PFSK-1 (cell line): ENCODE results near the gene IPPK.

Source experiments
- POLR2AphosphoS5 ChIP-seq: IDR thresholded peaks from 2 replicates; pipeline ENCODE4 v1.6.1; 2012; ENCODE audit warnings: low read depth, mild to moderate bottlenecking, control low read depth, low read length, moderate library complexity
- REST ChIP-seq, 2 experiments: IDR thresholded peaks; 2 replicates each; pipeline versions ENCODE4 v1.6.1 to v1.8.0; 2011 to 2012; ENCODE audit warnings: low read depth in 2 of 2, low read length in 2 of 2, control low read depth in 1 of 2, inconsistent platforms in 1 of 2, mild to moderate bottlenecking in 1 of 2, moderate library complexity in 1 of 2; ENCODE audit not compliant: insufficient read depth in 1 of 2
- SIN3A ChIP-seq: IDR thresholded peaks from 2 replicates; pipeline ENCODE4 v1.6.1; 2012; ENCODE audit warnings: mild to moderate bottlenecking, low read length, moderate library complexity, borderline replicate concordance; ENCODE audit not compliant: insufficient read depth
- TAF1 ChIP-seq: IDR thresholded peaks from 2 replicates; pipeline ENCODE4 v1.6.1; 2012; ENCODE audit warnings: low read length, control low read depth, borderline replicate concordance; ENCODE audit not compliant: insufficient read depth

- no peak for TF ChIP-seq SIN3A
- no peak for TF ChIP-seq REST (IDR thresholded peaks at IDR 0.05; ENCODE audit: insufficient read depth in 1 of 2, low read depth in 2 of 2, low read length in 2 of 2)
- no peak for TF ChIP-seq TAF1
- no peak for TF ChIP-seq POLR2AphosphoS5
Observed at GRCh38 chr9:92614123-92614510, 55.8 kb downstream of the IPPK start.
